Glomerular visceral epithelial cell (primary cell): ENCODE measurements around the gene BBS9.

Experiments
- DNase-seq: peaks from one replicate; pipeline ENCODE4 v3.0.0-alpha.2; 2016; ENCODE audit errors: extremely low spot score

The BBS9 gene

GRCh38 chr7:33604056-33604455, 474.7 kb downstream of the BBS9 start:
- no peak for DNase-seq

GRCh38 chr7:33610918-33611317, 481.6 kb downstream of the BBS9 start:
- no peak for DNase-seq

GRCh38 chr7:33612442-33612841, 483.1 kb downstream of the BBS9 start:
- DNase-seq = no peak

- no peak for DNase-seq
These were observed 485.2 kb downstream of the BBS9 start for GRCh38 chr7:33614357-33615117.

GRCh38 chr7:33616752-33617151, 487.4 kb downstream of the BBS9 start:
- DNase-seq = no peak

- no peak for DNase-seq
These were observed 489.9 kb downstream of the BBS9 start for GRCh38 chr7:33619264-33619663.

GRCh38 chr7:33623267-33623666, 493.9 kb downstream of the BBS9 start:
- DNase-seq = no peak

GRCh38 chr7:33624215-33624614, 494.9 kb downstream of the BBS9 start:
- no peak for DNase-seq

GRCh38 chr7:33626869-33627268, 497.5 kb downstream of the BBS9 start:
- no peak for DNase-seq

GRCh38 chr7:33627741-33628140, 498.4 kb downstream of the BBS9 start:
- DNase-seq = no peak

- DNase-seq = no peak
These were observed 499.5 kb downstream of the BBS9 start for GRCh38 chr7:33628894-33629293.

- DNase-seq = no peak
These were observed 501.0 kb downstream of the BBS9 start for GRCh38 chr7:33630359-33630758.

- DNase-seq = no peak
These were observed 503.0 kb downstream of the BBS9 start for GRCh38 chr7:33632322-33632721.

GRCh38 chr7:33632840-33633525, 503.6 kb downstream of the BBS9 start:
- no peak for DNase-seq

- no peak for DNase-seq
These were observed 505.2 kb downstream of the BBS9 start for GRCh38 chr7:33634606-33635005.

- no peak for DNase-seq
These were observed 507.0 kb downstream of the BBS9 start for GRCh38 chr7:33636359-33636758.

- DNase-seq = no peak
These were observed 510.3 kb downstream of the BBS9 start for GRCh38 chr7:33639552-33640197.

GRCh38 chr7:33640741-33641140, 511.4 kb downstream of the BBS9 start:
- DNase-seq = no peak

GRCh38 chr7:33642312-33642711, 512.9 kb downstream of the BBS9 start:
- no peak for DNase-seq

- no peak for DNase-seq
These were observed 514.2 kb downstream of the BBS9 start for GRCh38 chr7:33643530-33643929.

GRCh38 chr7:33644489-33644888, 515.1 kb downstream of the BBS9 start:
- no peak for DNase-seq

- DNase-seq = no peak
These were observed 515.7 kb downstream of the BBS9 start for GRCh38 chr7:33645104-33645503.

- DNase-seq = no peak
These were observed 516.8 kb downstream of the BBS9 start for GRCh38 chr7:33646166-33646565.
